Small intestine (tissue), 7 donors: Measurements from ENCODE around the gene JPH3. TPM values are rescaled to one million over a fixed set of nuclear protein-coding genes. Genes with fewer than 3 reads are reported as not detected.

Experiments used
- DNase-seq, 2 donors: peaks; one replicate each; pipeline versions ENCODE4 v3.0.0 to v3.0.0-alpha.2; 2013
- FAIRE-seq: peaks from 2 replicates; lab custom pipeline; 2012; peaks lifted over from hg19 to GRCh38; lab: Jason Lieb, UNC
- H3K27ac ChIP-seq, 3 donors: one replicate each; pipeline ENCODE4 v1.5.1; 2013; ENCODE audit warnings: low read length in 2 of 3, mild to moderate bottlenecking in 2 of 3, control low read depth in 1 of 3, inconsistent platforms in 1 of 3, low read depth in 1 of 3, moderate library complexity in 1 of 3
- H3K27me3 ChIP-seq, 3 donors: one replicate each; pipeline ENCODE4 v1.6.1; 2013; ENCODE audit warnings: low read length in 3 of 3, inconsistent platforms in 1 of 3; ENCODE audit not compliant: control insufficient read depth in 3 of 3, insufficient read depth in 3 of 3
- H3K36me3 ChIP-seq, 3 donors: one replicate each; pipeline ENCODE4 v1.6.1; 2013; ENCODE audit warnings: low read length in 3 of 3, inconsistent platforms in 1 of 3, low read depth in 1 of 3, mild to moderate bottlenecking in 1 of 3, moderate library complexity in 1 of 3; ENCODE audit not compliant: control insufficient read depth in 3 of 3, insufficient read depth in 2 of 3
- H3K4me1 ChIP-seq, 3 donors: one replicate each; pipeline ENCODE4 v1.6.1; 2013; ENCODE audit warnings: low read length in 2 of 3, inconsistent platforms in 1 of 3, low read depth in 1 of 3, mild to moderate bottlenecking in 1 of 3, moderate library complexity in 1 of 3; ENCODE audit not compliant: control insufficient read depth in 3 of 3, insufficient read depth in 2 of 3
- H3K4me3 ChIP-seq, 3 donors: one replicate each; pipeline ENCODE4 v1.5.1; 2013; ENCODE audit warnings: low read length in 3 of 3, control low read depth in 1 of 3, inconsistent platforms in 1 of 3, low read depth in 1 of 3, mild to moderate bottlenecking in 1 of 3, moderate library complexity in 1 of 3
- H3K9me3 ChIP-seq, 2 donors: one replicate each; pipeline ENCODE4 v1.6.1; 2013; ENCODE audit warnings: low read depth in 1 of 2, low read length in 1 of 2; ENCODE audit not compliant: control insufficient read depth in 2 of 2, insufficient read depth in 1 of 2
- WGBS, 3 donors: extraction: QIAGEN DNeasy Blood & Tissue Kit; methylation state at CpG; one replicate each; pipeline ENCODE4 v1.1.7; 2013; 5-methylcytosine and 5-hydroxymethylcytosine counted together
- polyA plus RNA-seq, 4 donors: library from polyadenylated mRNA; stranded (reverse) in 3 of 4; unstranded in 1 of 4; fragments of 200-250 nt in 3 of 4; fragments of 120-200 nt in 1 of 4; gene quantifications; one replicate each; pipeline versions ENCODE4 v1.2.1 to v1.2.3, GENCODE V29; 2013
- donor health status: healthy with polysubstance abuse.
- donor health status: control.
- donor health status: control.
- donor health status: Bipolar disorder and iron deficiency.
- donor health status: healthy.

JPH3 gene
- polyA plus RNA-seq, 4 donors: 0.22 to 2.4 TPM; not detected in 2

DNA sequence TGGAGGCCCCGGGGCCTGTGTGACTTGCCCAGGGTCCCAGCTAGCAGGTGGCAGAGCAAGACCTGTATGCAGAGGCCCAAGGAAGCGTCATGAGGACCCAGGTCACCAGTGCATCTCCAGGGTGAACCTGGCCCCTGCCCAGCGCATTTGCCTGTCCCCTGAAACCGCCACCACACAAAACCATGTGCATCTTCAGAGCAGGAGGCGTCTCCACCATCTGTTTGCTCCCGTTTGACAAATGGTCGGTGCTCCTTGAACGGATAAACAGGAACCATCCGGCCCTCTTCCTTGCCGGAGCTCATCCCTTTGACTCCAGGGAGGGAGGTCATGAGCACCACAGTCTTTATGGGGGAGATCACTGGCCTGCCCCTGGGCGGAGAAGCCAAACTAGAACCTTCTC lies 62.5 kb downstream of the JPH3 start:
- Histone ChIP-seq H3K4me1 (no peaks in the 10 kb centered on the region), H3K27ac (no peak overlapping the region), H3K9me3 (no peaks in the 10 kb centered on the region), H3K4me3 (no peak overlapping the region), H3K27me3 (peaks cover 0 to 6% (median 1%) of the 10 kb centered on the region in 3 donors), H3K36me3 (no peaks in the 10 kb centered on the region)
- WGBS, 3 donors: 63 to 76% (median 74%) methylated on average over 11 of the region's 11 CpGs
- FAIRE-seq (no peak), DNase-seq (no peak)

DNA sequence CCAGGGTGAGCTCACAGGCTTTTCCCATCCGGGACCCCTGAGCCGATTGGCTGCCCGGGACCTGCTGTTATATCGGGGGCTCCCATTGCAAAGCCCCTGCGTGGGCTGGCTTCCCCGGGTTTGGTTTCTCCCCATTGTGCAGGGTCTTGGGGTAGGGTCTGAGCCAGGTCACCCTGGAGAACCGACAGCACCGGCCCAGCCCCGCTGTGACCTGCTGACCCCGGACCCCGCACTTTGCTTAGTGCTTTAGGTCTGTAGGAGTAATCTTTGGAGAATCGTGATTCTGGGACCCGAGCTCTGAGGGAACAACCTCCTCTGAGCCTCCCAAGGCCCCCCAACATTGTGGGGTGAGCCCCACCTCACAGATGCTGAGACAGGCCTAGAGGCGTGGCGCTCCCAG lies 62.9 kb downstream of the JPH3 start:
- FAIRE-seq (no peak), DNase-seq (no peak)
- Histone ChIP-seq H3K27me3 (peaks cover 0 to 6% (median 0%) of the 10 kb centered on the region in 3 donors), H3K27ac (no peak overlapping the region), H3K4me3 (no peak overlapping the region), H3K9me3 (no peaks in the 10 kb centered on the region), H3K4me1 (no peaks in the 10 kb centered on the region), H3K36me3 (no peaks in the 10 kb centered on the region)
- 86 to 93% (median 88%) methylated on average over 14 to 15 of the region's 15 CpGs for WGBS, 3 donors

DNA sequence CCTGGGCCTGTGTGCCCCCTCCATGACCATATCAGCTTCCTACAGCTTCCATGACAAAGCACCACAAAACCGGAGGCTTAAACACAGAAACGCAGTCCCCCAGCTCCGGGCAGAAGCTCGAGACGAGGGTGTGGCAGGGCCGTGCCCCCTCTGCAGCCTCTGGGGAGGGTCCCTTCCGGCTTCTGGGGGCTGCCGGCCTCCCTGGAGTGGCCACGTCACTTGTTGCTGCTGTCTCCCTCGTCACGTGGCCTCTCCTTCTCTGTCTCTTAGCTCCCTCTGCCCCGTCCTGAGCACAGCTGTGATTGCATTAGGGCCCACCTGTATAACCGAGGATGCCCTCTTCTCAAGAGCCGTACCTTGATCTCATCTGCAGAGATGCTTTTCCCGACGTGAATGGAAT lies 64.6 kb downstream of the JPH3 start:
- WGBS, 3 donors: 51 to 72% (median 66%) methylated on average over 16 of the region's 16 CpGs
- Histone ChIP-seq H3K27ac (no peak overlapping the region), H3K36me3 (no peaks in the 10 kb centered on the region), H3K27me3 (peaks cover 0 to 3% (median 0%) of the 10 kb centered on the region in 3 donors), H3K4me1 (no peaks in the 10 kb centered on the region), H3K9me3 (no peaks in the 10 kb centered on the region), H3K4me3 (no peak overlapping the region)
- DNase-seq: no peak
- FAIRE-seq: no peak

DNA sequence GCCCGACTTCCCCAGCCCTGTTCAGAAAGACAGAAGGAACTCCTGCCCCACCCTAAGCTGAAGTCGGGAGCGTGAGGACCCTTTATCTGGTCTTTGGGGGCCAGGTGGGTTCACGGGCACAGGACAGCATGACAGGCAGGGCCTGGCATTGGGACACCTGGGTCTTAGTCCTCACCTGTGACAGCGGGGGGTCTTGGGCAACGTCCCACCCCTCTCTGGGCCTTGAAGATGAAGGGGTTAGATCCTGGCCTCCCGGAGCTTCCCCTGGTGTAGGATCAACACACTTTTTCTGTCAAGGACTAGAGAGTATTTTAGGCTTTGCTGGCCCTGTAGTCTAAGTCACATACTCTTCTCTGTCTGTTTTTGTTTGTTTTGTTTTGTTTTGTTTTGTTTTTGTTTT lies 65.1 kb downstream of the JPH3 start:
- no peak for DNase-seq
- no peak overlapping the region for H3K4me3 ChIP-seq
- H3K4me1 ChIP-seq: no peaks in the 10 kb centered on the region
- no peaks in the 10 kb centered on the region for H3K36me3 ChIP-seq
- H3K9me3 ChIP-seq: no peaks in the 10 kb centered on the region
- WGBS, 3 donors: 64 to 78% (median 74%) methylated on average over 7 of the region's 7 CpGs
- no peak for FAIRE-seq
- no peak overlapping the region for H3K27ac ChIP-seq
- H3K27me3 ChIP-seq: peaks cover 0 to 3% (median 0%) of the 10 kb centered on the region in 3 donors

DNA sequence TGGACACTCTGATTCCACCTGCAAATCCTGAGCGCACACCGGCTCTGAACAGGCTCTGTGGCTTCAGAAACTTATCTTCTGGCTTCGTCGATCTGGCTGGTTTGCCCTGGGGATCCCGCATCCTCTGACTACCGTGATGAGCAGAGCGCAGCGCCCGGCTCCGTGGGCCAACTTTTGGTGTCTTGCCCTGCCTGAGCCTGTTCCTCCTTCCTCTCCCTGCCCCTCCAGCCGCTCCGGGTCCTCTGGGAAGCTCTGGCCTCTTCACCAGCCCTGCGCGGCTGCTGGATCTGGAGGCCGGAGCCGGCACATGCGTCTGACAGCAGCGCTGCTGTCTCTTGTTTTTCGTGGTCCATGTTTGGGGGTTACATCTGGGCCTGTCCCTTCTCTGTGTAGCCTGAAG lies 65.6 kb downstream of the JPH3 start:
- no peaks in the 10 kb centered on the region for H3K36me3 ChIP-seq
- no peak overlapping the region for H3K27ac ChIP-seq
- FAIRE-seq (no peak), DNase-seq (no peak)
- H3K27me3 ChIP-seq: peaks cover 0 to 3% (median 0%) of the 10 kb centered on the region in 3 donors
- no peaks in the 10 kb centered on the region for H3K9me3 ChIP-seq
- 89 to 92% (median 92%) methylated on average over 19 of the region's 19 CpGs for WGBS, 3 donors
- no peaks in the 10 kb centered on the region for H3K4me1 ChIP-seq
- no peak overlapping the region for H3K4me3 ChIP-seq

DNA sequence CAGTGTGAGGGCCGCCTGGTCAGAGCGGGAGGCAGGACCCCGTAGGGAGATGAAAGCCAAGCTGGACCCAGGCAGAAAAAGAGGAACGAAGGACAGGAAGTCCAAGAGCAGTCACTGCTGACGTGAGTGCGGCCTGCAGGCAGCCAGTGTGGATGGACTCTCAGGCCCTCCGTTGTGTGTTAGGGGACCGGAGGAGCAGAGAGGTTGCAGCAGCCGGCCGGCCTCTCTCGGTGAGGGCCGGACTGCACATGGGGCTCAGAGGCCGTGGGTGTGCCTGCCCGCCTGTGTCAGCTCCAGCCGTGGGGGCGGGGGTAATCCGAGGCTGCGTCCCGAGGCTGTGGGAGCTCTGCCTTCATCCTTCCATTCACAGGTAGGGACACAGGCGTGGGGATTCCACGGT lies 67.4 kb downstream of the JPH3 start:
- 76 to 79% (median 78%) methylated on average over 16 to 21 of the region's 21 CpGs for WGBS, 3 donors

DNA sequence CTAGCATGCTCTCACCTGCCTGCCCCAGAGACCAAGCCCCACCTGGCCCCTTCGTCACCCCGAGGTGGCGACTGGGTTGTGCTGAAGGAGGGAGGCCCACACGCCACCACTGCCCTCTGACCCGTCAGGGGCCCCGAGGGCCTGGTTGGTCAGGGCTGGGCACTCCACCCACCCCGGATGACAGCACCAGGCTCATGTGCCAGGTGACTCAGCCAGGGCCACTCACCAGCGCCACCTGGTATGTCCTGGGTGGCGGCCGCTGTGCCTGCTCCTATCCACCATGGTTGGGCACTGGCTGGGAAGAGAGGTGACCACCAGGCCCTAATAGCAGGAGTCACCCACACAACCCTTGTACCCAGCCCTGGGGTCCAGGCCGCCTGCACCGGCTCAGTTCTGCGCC lies 68.9 kb downstream of the JPH3 start:
- Histone ChIP-seq H3K4me1 (no peaks in the 10 kb centered on the region), H3K9me3 (no peaks in the 10 kb centered on the region), H3K27ac (no peak overlapping the region), H3K4me3 (no peak overlapping the region), H3K27me3 (peaks cover 0 to 3% (median 0%) of the 10 kb centered on the region in 3 donors), H3K36me3 (no peaks in the 10 kb centered on the region)
- DNase-seq (no peak), FAIRE-seq (no peak)
- WGBS, 3 donors: 62 to 87% (median 64%) methylated on average over 8 to 13 of the region's 13 CpGs

More for the DNA sequence above, 67.4 kb downstream of the JPH3 start:
- no peaks in the 10 kb centered on the region for H3K4me1 ChIP-seq
- H3K9me3 ChIP-seq: no peaks in the 10 kb centered on the region
- FAIRE-seq: no peak
- H3K4me3 ChIP-seq: no peak overlapping the region
- DNase-seq: no peak
- no peak overlapping the region for H3K27ac ChIP-seq
- no peaks in the 10 kb centered on the region for H3K36me3 ChIP-seq
- peaks cover 0 to 3% (median 0%) of the 10 kb centered on the region in 3 donors for H3K27me3 ChIP-seq

DNA sequence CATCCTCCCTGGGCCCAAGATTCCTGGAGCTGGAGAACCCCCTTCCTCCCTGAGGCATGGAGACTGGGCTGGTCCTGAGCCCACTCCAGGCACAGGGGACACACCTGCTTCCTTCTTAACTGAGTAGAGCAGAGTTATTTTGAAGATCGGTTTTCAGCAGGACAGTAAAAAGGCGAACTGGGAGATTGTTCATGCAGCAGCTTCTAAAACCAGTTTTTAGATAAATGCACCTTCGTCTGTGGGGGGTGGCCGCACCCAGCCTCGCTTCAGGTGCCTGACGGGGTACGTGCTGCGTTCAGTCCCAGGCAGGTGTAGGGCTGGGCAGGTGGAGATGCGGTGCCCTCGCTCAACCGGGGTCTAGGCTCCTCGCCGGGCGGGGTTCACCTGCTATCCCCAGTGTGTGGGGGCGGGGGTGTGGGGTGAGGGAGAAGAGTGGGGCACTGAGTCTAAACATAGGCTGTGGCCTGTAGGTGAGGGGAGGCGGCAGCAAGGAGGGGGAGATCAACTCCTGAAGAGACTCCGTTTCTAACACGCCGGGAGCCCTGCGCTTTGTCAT lies 69.5 kb downstream of the JPH3 start:
- no peaks in the 10 kb centered on the region for H3K36me3 ChIP-seq
- WGBS, 3 donors: 83 to 89% (median 85%) methylated on average over 20 of the region's 20 CpGs
- no peak overlapping the region for H3K4me3 ChIP-seq
- DNase-seq (no peak), FAIRE-seq (no peak)
- no peak overlapping the region for H3K27ac ChIP-seq
- H3K27me3 ChIP-seq: peaks cover 0 to 3% (median 0%) of the 10 kb centered on the region in 3 donors
- H3K4me1 ChIP-seq: no peaks in the 10 kb centered on the region
- no peaks in the 10 kb centered on the region for H3K9me3 ChIP-seq

DNA sequence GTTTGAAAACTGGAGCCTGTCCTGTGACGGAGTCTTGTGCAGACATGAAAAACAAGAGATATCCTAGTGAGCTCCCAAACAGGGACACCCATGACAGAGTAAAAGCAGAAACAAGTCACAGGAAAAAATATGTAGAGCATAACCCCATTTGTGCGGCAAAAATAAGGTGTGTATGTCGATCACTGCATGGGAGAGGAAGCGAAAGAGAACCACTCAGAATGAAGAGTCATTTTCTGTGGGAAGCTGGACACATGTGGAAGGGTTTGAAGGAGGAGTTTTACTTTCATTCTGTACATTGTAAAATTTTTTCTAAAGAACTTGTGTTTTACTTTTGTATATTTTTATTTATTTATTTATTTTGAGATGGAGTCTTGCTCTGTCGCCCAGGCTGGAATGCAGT lies 72.1 kb downstream of the JPH3 start:
- Histone ChIP-seq H3K4me1 (no peaks in the 10 kb centered on the region), H3K36me3 (no peaks in the 10 kb centered on the region), H3K27ac (no peak overlapping the region), H3K27me3 (no peaks in the 10 kb centered on the region), H3K4me3 (no peak overlapping the region), H3K9me3 (no peaks in the 10 kb centered on the region)
- no peak for FAIRE-seq
- DNase-seq: no peak
- WGBS, 3 donors: 78 to 91% (median 79%) methylated on average over 5 of the region's 5 CpGs
